Activated CD4-positive, CD25-positive, alpha-beta regulatory T cell treated with anti-CD3 and anti-CD28 coated beads, Interleukin-2, amount 50 U/mL, for 16 hours (primary cell): ENCODE results near the gene PDPK1.

Experiments
- DNase-seq: peaks from one replicate; pipeline ENCODE4 v3.0.0-alpha.2; 2020; ENCODE audit warnings: low read depth, low spot score

PDPK1 gene

DNA sequence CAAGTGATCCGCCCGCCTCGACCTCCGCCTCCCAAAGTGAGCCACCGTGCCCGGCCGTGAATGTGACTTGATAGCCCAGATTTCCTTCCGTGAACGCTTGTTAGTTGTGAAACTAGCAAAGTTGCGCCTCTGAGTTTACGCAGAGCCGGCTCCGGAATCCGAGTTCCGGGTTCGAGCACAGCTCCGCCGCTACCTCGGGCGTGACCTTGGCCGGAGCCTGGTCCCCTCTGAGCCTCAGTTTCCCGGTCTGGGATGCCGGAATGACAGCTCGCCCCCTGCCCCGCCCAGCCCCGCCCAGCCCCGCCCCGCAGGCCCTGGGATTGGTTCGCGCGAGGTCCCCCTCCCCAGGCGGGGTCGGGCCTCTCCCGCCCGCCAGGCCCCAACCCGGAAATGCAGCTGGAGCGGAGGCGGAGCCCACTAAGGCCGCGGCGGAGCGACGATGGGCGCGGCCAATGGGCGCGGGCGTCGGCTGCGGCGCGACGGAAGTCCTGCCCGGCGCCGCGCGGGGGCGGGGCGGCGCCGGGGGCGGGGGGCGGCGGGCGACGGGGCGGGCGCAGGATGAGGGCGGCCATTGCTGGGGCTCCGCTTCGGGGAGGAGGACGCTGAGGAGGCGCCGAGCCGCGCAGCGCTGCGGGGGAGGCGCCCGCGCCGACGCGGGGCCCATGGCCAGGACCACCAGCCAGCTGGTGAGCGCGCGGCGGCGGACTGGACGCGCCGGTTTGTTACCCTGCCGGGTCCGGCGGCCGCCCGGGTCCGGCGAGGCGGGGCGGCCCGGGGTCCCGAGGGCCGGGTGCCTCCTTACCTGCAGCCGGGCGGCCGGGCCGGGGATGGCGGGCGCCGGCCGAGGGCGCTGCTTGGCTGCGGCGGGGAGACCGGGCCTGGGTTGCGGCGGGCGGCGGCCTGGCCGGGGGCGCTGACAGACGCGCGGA is at the start of gene PDPK1:
TSS of gene PDPK1 (plus strand) at position 571 of the 929 bp plus-strand sequence. CDS start at position 663, 92 bp downstream.
- peak; percentile 89 for DNase-seq

DNA sequence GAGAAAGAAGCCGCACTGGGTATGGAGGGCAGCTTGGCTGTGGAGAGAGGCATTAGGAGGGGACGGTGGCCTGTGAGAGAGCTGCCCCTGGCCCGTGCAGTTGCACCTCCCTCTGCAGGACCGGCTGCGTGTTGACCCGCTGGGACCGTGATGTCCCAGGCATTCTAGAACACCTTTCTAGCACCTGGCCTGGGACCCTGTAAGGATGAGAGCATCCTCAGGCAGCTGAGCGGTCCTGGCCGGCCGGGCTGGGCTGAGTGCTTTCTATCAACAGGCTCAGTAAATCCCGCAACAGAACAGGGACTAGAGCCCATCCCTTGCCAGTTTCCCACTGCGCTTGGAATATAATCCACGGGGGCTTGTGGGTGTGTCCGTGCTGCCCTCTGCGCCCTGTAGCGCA is 48.2 kb upstream of the PDPK1 start:
- no peak for DNase-seq

DNA sequence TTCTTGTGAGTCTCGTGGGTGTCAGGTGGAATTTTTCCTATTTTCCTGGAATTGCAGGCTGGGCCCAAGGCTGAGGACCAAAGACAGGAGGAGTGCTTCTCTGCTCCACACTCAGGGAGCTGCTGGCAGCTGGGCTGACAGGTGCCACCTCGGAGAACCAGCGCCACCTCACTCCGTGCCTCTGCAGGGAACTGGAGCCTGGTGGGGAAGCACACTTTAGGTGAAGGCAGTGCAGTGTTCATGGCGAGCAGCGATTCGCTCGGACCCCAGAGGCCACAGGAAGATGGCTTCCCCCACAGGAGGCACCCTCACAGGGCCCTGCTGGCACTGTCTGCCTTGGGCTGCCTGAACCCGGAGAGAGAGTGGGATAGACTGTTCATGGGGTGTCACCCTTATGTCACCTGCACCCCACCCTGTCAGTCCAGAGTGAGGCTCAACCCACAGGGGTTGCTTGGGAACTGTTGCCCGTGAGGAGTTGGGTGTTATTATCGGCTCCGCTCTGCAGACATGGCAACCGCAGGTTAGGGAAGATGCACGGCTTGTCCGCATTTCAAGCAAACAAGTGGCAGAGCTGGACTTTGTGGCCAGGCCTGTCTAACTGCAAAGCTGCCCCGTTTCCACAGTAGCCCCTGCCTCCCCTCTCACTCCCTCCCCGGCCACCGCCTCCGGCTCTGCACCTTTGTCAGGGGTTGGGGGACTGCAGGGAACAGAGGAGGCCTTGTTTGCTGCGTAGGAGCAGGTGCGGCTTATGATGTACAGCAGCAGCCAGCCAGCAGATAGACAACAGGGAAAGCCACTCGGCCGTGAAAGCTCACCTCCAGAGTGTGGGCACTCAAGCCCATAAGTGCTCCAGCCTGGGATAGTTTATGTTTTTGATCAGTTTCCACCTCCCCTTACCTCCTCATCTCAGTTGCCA is 47.4 kb upstream of the PDPK1 start:
- no peak for DNase-seq

DNA sequence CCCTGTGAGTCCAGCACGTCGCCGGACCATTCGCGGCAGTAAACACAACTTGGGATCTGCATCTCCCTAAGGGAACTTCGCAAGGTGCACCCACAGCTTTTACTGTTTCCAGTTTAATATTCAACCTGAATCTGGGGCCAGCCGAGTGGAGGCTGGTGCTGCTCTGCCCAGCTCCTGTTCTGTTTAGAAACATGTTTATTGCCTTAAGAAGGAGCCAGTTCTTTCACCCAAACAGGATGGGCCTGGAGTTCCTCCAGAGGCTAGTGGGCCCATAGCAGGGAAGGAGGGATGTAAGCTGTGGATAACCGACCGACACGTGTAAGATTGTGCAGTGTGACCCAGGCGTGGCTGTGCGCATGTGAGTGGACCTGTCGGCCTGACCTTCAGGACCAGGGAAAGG is 45.5 kb upstream of the PDPK1 start:
- DNase-seq = no peak

DNA sequence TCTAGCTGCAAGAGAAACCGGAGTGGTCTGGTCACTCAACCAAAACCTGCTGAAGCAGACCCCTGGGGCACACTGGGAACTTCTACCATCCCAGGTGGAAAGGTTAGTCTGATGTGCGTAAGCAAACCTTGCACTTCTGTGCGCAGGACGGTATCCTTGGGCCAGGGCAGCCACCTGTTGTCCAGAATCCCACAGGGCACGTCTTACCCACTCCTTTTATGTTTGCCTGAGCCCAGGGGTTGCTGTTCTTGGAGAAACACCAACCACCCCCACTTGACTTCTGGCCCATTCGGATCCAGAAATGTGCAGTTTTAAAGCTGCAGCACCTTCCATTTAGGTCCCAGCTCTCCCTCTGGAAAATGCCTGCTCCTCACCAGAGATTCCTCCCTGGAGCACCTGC is 44.2 kb upstream of the PDPK1 start:
- DNase-seq = no peak

DNA sequence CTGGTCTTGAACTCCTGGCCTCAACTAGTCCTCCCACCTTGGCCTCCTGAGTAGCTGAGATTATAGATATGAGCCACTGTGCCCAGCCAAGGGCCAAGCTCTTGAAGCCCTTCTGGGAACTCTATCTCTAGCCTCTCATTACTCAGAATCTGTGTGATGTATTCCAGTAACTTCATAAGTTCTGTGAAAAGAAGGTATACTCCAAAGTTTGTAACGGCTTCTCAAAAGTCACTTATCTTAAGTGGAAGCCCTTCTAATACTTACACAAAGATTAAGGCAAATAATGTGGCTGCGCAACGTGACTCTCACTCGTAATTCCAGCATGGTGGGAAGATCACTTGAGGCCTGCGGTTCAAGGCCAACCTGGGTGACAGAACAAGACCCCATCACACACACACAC is 43.2 kb upstream of the PDPK1 start:
- DNase-seq = no peak

DNA sequence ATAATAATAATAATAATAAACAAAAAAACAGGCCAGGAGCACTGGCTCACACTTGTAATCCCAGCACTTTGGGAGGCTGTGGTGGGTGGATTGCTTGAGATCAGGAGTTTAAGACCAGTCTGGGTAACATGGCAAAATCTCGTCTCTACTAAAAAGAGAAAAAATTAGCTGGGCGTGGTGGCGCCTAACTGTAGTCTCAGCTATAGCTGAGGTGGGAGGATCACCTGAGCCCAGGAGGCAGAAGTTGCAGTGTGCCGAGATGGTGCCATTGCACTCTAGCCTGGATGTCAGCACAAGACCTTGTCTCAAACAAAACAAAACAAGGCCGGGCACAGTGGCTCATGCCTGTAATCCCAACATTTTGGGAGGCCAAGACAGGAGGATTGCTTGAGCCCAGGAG is 42.8 kb upstream of the PDPK1 start:
- DNase-seq = no peak

DNA sequence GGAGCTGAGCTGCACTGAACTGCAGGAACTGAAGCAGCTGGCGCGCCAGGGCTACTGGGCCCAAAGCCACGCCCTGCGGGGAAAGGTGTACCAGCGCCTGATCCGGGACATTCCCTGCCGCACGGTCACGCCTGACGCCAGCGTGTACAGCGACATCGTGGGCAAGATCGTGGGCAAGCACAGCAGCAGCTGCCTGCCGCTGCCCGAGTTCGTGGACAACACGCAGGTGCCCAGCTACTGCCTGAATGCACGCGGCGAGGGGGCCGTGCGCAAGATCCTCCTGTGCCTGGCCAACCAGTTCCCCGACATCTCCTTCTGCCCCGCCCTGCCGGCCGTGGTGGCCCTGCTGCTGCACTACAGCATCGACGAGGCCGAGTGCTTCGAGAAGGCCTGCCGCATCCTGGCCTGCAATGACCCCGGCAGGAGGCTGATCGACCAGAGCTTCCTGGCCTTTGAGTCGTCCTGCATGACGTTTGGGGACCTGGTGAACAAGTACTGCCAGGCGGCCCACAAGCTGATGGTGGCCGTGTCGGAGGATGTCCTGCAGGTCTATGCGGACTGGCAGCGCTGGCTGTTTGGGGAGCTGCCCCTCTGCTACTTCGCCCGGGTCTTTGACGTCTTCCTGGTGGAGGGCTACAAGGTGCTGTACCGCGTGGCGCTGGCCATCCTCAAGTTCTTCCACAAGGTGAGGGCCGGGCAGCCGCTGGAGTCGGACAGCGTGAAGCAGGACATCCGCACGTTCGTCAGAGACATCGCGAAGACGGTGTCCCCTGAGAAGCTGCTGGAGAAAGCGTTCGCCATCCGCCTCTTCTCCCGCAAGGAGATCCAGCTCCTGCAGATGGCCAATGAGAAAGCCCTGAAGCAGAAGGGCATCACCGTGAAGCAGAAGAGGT is 41.4 kb upstream of the PDPK1 start:
- no peak for DNase-seq

DNA sequence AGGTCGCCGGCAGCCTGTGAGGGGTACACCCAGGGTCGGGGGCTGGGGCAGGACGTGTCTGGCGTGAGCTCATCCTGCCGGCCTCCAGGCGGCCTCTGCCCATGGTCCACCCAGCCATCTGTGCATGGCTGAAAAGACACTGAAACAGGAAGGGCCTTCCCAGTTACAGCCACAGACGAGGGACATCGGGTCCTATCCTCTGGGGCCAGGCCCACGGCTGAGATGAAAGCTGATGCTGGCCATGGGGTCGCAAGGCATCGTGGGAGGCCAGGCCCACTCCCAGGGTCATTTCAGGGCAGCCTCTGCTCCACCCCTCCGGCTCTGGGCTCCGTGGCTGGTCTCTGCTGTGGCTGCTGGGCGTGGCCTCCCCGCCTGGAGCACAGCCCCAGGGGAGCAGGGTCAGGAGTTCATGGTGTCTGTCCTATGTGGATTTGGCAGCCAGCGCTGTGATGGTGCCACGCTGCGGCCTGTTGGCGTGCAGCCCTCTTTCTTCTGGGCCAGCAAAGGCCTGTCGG is 40.6 kb upstream of the PDPK1 start:
- no peak for DNase-seq

DNA sequence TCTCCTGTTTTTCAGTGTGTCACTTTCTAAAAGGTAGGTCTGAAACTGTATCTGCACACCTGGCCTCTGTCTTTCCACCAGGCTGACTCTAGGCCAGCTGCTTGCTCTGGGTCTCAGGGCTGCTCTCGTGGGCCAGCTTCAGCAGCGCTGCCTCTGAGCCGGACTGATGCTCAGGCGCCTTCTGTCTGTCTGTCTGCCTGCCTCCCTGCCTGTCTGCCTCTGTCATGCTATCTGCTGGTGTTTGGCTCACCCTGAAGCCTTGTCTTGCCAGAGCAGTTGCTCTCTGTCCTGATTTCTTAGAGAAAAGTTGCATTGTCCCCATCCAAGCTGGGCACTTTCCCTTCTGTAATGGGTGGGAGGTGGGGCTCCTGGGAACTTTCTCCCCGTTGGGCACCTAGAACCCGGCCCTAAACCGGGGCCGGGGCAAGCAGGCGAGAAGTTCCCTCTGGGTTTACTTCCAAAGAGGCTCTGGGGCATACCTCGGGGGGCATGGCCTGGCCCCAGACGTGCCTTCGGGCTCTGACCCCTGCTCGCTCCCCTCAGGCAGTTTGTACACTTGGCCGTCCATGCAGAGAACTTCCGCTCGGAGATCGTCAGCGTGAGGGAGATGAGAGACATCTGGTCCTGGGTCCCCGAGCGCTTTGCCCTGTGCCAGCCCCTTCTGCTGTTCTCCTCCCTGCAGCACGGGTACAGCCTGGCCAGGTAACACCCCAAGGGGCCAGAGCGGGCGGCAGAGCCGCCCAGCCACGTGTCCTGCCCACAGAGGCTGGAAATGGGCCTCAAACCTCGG is 39.9 kb upstream of the PDPK1 start:
- no peak for DNase-seq

DNA sequence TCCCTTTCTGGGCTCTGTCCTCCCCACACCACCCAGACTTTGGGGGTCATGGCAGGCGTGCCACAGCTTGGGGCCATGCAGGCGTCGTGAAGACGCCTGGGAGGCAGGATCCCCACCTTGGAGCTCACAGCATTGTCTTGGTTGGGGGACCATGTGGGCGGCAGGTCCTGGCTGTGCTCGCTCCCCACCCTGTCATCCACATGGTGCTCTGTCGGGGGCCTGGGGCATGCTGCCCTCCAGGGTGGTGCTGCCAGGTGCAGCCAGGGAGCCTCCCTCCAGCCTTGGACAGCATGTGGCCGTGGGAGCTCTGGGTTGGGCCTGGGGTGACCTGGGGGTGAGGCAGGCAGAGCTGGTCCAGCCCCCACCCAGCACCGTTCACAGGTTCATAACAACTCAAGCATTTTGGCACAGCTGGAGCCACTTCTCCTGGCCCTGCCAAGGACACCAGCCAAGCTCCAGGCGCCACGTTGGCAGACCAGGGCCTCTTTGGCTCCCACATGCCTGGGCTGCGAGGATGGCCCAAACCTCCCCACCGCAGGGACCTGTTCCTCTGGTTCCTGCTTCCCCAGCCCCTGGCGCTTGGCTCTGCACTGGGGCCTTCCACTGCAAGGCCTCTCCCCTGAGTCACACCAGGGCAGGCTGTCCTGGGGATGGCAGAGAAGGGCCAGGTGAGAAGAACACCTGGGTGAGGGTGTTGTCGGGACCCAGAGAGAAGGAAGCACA is 39.1 kb upstream of the PDPK1 start:
- no peak for DNase-seq

DNA sequence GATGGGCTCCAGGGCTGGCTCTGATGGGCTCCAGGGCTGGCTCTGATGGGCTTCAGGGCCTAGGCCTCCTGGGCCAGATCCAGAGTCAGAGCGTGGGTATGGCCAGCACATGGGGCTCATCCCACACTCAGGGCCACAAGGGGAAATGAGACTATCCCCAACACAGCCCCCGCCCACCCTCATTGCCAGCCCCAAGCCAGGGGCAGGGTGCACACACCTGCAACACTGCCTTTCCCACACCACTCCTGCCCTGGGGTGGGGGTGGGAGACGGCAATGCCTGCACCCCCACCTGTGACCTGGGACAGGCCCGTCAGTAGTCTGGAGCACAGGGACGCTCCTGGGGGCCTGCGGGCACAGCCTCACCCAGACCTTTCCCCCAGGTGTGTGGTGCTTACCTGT is 38.4 kb upstream of the PDPK1 start:
- no peak for DNase-seq

DNA sequence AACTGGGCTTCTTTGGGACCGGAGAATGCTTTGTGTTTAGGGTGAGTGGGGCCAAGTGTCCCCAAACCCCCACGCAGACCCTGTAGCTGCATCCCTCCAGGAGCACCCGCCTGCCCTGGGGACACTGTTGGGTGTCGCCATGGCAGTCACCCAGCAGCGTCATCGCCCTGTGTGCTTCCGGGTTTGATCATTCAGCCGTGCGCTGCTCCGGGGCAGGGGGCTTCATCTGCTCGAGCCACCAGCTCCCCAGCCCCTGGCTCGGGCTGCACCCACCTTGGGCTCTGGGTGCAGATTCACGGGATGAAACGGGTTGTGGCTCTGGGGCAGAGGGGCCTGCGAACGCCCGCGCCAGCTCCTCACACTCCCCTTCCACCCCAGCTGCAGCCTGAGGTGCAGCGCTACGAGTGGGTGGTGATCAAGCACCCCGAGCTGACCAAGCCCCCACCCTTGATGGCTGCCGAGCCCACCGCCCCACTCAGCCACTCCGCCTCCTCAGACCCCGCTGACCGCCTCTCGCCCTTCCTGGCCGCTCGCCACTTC is 37.9 kb upstream of the PDPK1 start:
- no peak for DNase-seq

DNA sequence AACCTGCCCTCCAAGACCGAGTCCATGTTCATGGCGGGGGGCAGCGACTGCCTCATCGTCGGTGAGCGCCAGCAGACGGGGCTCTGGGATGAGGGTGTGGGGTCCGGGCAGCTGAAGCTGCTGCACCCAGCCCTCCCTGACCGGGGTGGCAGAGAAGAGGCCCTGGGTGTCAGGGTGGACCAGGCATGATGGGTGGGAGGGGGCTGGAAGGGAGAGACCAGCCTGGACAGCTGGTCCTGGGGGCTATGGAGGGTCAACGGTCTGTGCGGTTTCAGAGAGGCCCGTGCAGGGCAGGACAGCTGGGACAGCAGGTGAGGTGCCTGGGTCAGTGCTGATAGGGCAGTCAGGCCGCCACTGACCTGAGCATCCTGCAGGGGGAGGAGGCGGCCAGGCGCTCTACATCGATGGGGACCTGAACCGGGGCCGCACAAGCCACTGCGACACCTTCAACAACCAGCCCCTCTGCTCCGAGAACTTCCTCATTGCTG is 37.3 kb upstream of the PDPK1 start:
- no peak for DNase-seq

DNA sequence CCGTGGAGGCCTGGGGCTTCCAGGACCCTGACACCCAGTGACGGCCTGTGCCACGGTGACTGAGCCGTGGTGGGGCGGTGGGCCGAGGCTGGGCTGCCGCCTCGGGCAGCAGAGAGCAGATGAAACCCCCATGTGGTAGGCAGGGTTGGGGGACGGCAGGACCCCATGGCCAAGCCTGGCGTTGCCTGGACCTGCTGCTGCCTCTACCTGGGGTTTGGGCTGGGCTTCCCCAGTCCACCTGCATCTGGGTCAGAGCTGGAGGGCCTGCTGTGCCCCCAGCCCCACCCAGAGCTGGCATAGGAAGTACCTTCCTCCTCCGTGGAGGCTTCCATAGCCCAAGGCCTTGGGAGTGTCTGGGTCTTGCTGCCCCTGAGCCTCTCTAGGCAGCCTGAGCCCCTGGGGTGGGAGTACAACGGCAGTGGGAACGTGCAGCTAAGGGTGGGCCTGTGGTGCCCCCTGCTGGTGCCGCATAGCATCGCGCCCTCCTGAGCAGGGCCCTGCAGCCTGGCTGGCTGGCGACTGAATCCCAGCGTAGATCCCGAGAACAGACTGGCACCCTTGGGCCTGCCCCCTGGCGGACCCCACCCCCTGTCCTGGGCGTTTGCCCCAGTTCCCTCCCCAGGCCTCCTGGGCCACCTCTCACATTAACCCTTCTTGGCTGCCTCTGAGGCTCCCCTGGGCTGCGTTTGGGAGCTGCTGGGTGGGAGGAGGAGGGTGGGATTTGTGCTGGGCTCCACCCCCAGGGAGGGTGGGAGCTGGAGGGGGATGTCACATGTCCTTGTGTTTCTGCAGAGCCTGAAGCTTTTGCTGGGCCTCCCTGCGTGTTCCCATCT is 36.7 kb upstream of the PDPK1 start:
- DNase-seq = peak; percentile 55

DNA sequence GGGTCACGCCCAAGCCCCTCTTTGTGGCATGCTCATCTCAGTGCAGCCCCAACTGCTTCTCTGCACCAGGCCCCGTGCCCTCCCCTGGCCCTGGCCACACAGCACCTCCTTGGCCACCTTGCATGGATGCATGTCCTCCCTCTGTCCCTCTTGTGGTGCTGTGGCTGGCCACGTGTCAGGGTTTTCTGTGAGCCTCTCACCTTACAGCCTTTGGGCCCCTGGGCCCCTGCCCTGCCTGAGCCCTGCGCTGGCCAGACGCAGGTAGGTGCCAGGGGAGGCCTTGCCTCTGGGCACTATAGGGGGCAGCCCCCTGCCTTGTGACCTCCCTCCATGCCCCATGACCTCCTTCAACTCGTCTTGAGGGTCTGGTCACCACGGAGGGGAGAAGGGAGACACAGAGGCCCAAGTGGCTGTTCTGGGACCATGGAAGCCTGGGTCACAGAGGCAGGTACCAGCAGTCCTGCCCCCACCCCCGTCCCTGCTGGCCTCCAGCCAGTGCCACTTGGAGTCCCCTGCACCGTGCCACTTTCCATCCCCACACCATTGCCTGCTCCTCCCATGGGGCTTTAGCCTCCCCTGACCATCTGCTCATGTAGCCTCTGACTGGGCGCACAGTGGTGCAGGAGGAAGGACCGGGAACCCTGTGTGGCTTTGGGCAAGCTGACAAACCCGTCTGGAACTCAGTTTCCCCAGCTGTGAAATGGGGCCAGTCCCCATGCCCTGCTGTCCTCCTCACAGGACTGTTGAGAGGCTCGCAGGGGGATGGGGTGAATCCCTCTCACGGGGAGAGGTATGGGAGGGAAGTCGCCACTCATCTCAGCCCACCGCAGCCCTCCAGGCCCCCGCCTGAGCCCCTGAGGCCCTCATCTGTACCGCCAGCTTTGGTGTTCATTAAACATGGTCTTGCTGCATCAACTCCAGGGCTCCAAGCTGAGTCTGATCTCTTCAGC is 35.6 kb upstream of the PDPK1 start:
- DNase-seq = no peak

DNA sequence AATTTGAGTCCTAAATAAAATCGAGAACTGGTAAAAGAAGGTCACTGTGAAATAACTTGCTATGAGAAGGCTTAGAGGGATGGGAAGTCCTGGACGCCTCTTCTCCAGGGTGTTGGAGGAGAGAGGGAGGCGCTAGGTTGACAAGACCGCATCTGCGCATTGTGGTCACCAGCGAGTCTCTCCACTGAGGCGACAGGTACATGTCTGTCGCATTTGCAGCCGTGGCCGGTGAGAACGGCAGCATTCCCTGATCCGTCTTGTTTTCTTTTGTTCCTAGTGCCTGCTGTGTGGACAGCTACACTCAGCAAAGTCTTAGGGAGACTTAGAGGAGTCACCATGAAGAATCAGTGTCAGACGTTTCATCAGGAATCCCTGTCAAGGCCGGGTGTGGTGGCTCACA is 32.1 kb upstream of the PDPK1 start:
- DNase-seq = no peak
